ENCODE results near the gene PRX. TPM values are rescaled to one million over a fixed set of nuclear protein-coding genes. Genes with fewer than 3 reads are reported as not detected.

The PRX gene
- polyA plus RNA-seq, 1 donor (not counting 4 experiments of a cell fraction or from before 2014, with no cell fraction given), result 0.42 TPM

- Histone ChIP-seq H3K27ac (ENCODE audit: control insufficient read depth, insufficient read depth, low read length) (peak overlapping the region; percentile 99), H3K9ac (ENCODE audit: control insufficient read depth, extremely low read depth, insufficient read depth, low read length) (peak overlapping the region; percentile 100), H3K4me2 (ENCODE audit: control insufficient read depth, extremely low read depth, insufficient read depth, low read depth, low read length) (peak overlapping the region; percentile 98), H3K79me2 (ENCODE audit: control insufficient read depth, insufficient read depth, low read length) (peaks cover 33% of the 10 kb centered on the region), H3K9me1 (ENCODE audit: control insufficient read depth, extremely low read depth, insufficient read depth, low read length) (no peaks in the 10 kb centered on the region), H2AFZ (ENCODE audit: control insufficient read depth, low read length) (peak overlapping the region; percentile 67), H3K27me3 (ENCODE audit: control insufficient read depth, extremely low read depth, insufficient read depth, low read length) (no peaks in the 10 kb centered on the region), H3K36me3 (ENCODE audit: control insufficient read depth in 2 of 2, extremely low read depth in 1 of 2, insufficient read depth in 2 of 2, low read length in 2 of 2) (peaks cover 17 to 19% of the 10 kb centered on the region in 2 experiments), H3K9me3 (ENCODE audit: control insufficient read depth, low read depth, low read length) (no peaks in the 10 kb centered on the region), H3K4me1 (ENCODE audit: control insufficient read depth, extremely low read depth, insufficient read depth, low read length) (peaks cover 16% of the 10 kb centered on the region), H3K4me3 (ENCODE audit: control insufficient read depth in 2 of 3, extremely low read depth in 1 of 3, insufficient read depth in 2 of 3, low read depth in 1 of 3, low read length in 3 of 3) (peak overlapping the region; percentile 96 to 100 (median 100)), H4K20me1 (ENCODE audit: control insufficient read depth, extremely low read depth, insufficient read depth, low read length) (peaks cover 5% of the 10 kb centered on the region)
- FAIRE-seq (peak; percentile 57), DNase-seq (ENCODE audit: low read depth, low spot score) (peak; percentile 94)
- dilution Hi-C loops (cut with MboI; ENCODE audit: extremely low pct_ligation_motif_present, low sequenced_read_pairs), result no loop called here
- TF ChIP-seq EZH2 (IDR thresholded peaks at IDR 0.05; ENCODE audit: low read length), result no peak
- TF ChIP-seq CTCF (optimal IDR thresholded peaks at IDR 0.05 in 1 of 3, IDR thresholded peaks at IDR 0.05 in 1 of 3, conservative IDR thresholded peaks at IDR 0.05 in 1 of 3; ENCODE audit: extremely low read depth in 1 of 3, insufficient read depth in 2 of 3, low read length in 3 of 3), result no peak
These were observed 30.2 kb upstream of the PRX start for GRCh38 chr19:40443131-40443999.

- FAIRE-seq, result no peak
- H3K9me3 ChIP-seq (ENCODE audit: control insufficient read depth, low read depth, low read length), result no peaks in the 10 kb centered on the region
- peaks cover 17% of the 10 kb centered on the region in 2 experiments for H3K36me3 ChIP-seq (ENCODE audit: control insufficient read depth in 2 of 2, extremely low read depth in 1 of 2, insufficient read depth in 2 of 2, low read length in 2 of 2)
- dilution Hi-C loops (cut with MboI; ENCODE audit: extremely low pct_ligation_motif_present, low sequenced_read_pairs), result no loop called here
- peak overlapping the region; percentile 75 to 96 (median 90) for H3K4me3 ChIP-seq (ENCODE audit: control insufficient read depth in 2 of 3, extremely low read depth in 1 of 3, insufficient read depth in 2 of 3, low read depth in 1 of 3, low read length in 3 of 3)
- TF ChIP-seq EZH2 (IDR thresholded peaks at IDR 0.05; ENCODE audit: low read length) (no peak), CTCF (optimal IDR thresholded peaks at IDR 0.05 in 1 of 3, IDR thresholded peaks at IDR 0.05 in 1 of 3, conservative IDR thresholded peaks at IDR 0.05 in 1 of 3; ENCODE audit: extremely low read depth in 1 of 3, insufficient read depth in 2 of 3, low read length in 3 of 3) (no peak)
- peaks cover 33% of the 10 kb centered on the region for H3K79me2 ChIP-seq (ENCODE audit: control insufficient read depth, insufficient read depth, low read length)
- peak overlapping the region; percentile 100 for H3K9ac ChIP-seq (ENCODE audit: control insufficient read depth, extremely low read depth, insufficient read depth, low read length)
- DNase-seq (ENCODE audit: low read depth, low spot score), result no peak
- H2AFZ ChIP-seq (ENCODE audit: control insufficient read depth, low read length), result no peak overlapping the region
- peak overlapping the region; percentile 98 for H3K4me2 ChIP-seq (ENCODE audit: control insufficient read depth, extremely low read depth, insufficient read depth, low read depth, low read length)
- peaks cover 16% of the 10 kb centered on the region for H3K4me1 ChIP-seq (ENCODE audit: control insufficient read depth, extremely low read depth, insufficient read depth, low read length)
- no peaks in the 10 kb centered on the region for H3K27me3 ChIP-seq (ENCODE audit: control insufficient read depth, extremely low read depth, insufficient read depth, low read length)
- no peaks in the 10 kb centered on the region for H3K9me1 ChIP-seq (ENCODE audit: control insufficient read depth, extremely low read depth, insufficient read depth, low read length)
- peaks cover 5% of the 10 kb centered on the region for H4K20me1 ChIP-seq (ENCODE audit: control insufficient read depth, extremely low read depth, insufficient read depth, low read length)
- peak overlapping the region; percentile 80 for H3K27ac ChIP-seq (ENCODE audit: control insufficient read depth, insufficient read depth, low read length)
These were observed 29.4 kb upstream of the PRX start for GRCh38 chr19:40442328-40443130.

Measured in keratinocyte (primary cell).